Measurements from ENCODE around the gene S100A5. TPM values are rescaled to one million over a fixed set of nuclear protein-coding genes. Genes with fewer than 3 reads are reported as not detected.
A peak's percentile ranks its signal among the peaks of the same experiment; 100 is the strongest.

S100A5 gene
- total RNA-seq, 1 experiment from 2014 or later = not detected

- peaks cover 19% of the 10 kb centered on the region for H3K4me1 ChIP-seq (ENCODE audit: low read length)
- H3K27me3 ChIP-seq (ENCODE audit: low read length) = no peaks in the 10 kb centered on the region
- H4K20me1 ChIP-seq (ENCODE audit: insufficient read depth, low read depth, low read length) = no peaks in the 10 kb centered on the region
- no peaks in the 10 kb centered on the region for H3K9me2 ChIP-seq (replicated peaks; ENCODE audit: insufficient read depth, low read length)
- H3K79me2 ChIP-seq (ENCODE audit: low read length) = no peaks in the 10 kb centered on the region
- no peak for DNase-seq
- peak overlapping the region; percentile 75 for H3K9ac ChIP-seq (ENCODE audit: low read length)
- no peak overlapping the region for H3K27ac ChIP-seq (ENCODE audit: low read length)
- H3K36me3 ChIP-seq (ENCODE audit: insufficient read depth, low read length) = no peaks in the 10 kb centered on the region
- H2AFZ ChIP-seq (ENCODE audit: low read length) = no peak overlapping the region
- peak overlapping the region; percentile 46 for H3K4me2 ChIP-seq (ENCODE audit: low read depth, low read length, poor library complexity, severe bottlenecking)
- peak overlapping the region; percentile 73; the same call in 1 of the 2 replicates for H3K4me3 ChIP-seq (ENCODE audit: low read length)
- no peaks in the 10 kb centered on the region for H3K9me3 ChIP-seq (ENCODE audit: low read length)
Measured at GRCh38 chr1:153534925-153535241, 5.9 kb downstream of the S100A5 start.

GRCh38 chr1:153534226-153534924 lies 6.4 kb downstream of the S100A5 start:
- no peaks in the 10 kb centered on the region for H4K20me1 ChIP-seq (ENCODE audit: insufficient read depth, low read depth, low read length)
- H3K9me2 ChIP-seq (replicated peaks; ENCODE audit: insufficient read depth, low read length) = no peaks in the 10 kb centered on the region
- peak overlapping the region; percentile 46 for H3K4me2 ChIP-seq (ENCODE audit: low read depth, low read length, poor library complexity, severe bottlenecking)
- no peak for DNase-seq
- no peak overlapping the region for H2AFZ ChIP-seq (ENCODE audit: low read length)
- no peaks in the 10 kb centered on the region for H3K9me3 ChIP-seq (ENCODE audit: low read length)
- peak overlapping the region; percentile 73; the same call in 1 of the 2 replicates for H3K4me3 ChIP-seq (ENCODE audit: low read length)
- H3K27me3 ChIP-seq (ENCODE audit: low read length) = no peaks in the 10 kb centered on the region
- H3K79me2 ChIP-seq (ENCODE audit: low read length) = no peaks in the 10 kb centered on the region
- H3K4me1 ChIP-seq (ENCODE audit: low read length) = peaks cover 19% of the 10 kb centered on the region
- H3K27ac ChIP-seq (ENCODE audit: low read length) = no peak overlapping the region
- H3K36me3 ChIP-seq (ENCODE audit: insufficient read depth, low read length) = no peaks in the 10 kb centered on the region
- peak overlapping the region; percentile 75; the same call in 1 of the 2 replicates for H3K9ac ChIP-seq (ENCODE audit: low read length)

GRCh38 chr1:153533689-153534201 lies 7.0 kb downstream of the S100A5 start:
- Histone ChIP-seq H3K4me3 (ENCODE audit: low read length) (no peak overlapping the region), H3K27ac (ENCODE audit: low read length) (no peak overlapping the region), H3K9ac (ENCODE audit: low read length) (no peak overlapping the region), H3K9me2 (replicated peaks; ENCODE audit: insufficient read depth, low read length) (no peaks in the 10 kb centered on the region), H3K36me3 (ENCODE audit: insufficient read depth, low read length) (no peaks in the 10 kb centered on the region), H3K9me3 (ENCODE audit: low read length) (no peaks in the 10 kb centered on the region), H3K4me2 (ENCODE audit: low read depth, low read length, poor library complexity, severe bottlenecking) (no peak overlapping the region), H3K4me1 (ENCODE audit: low read length) (peaks cover 21% of the 10 kb centered on the region), H2AFZ (ENCODE audit: low read length) (no peak overlapping the region), H4K20me1 (ENCODE audit: insufficient read depth, low read depth, low read length) (no peaks in the 10 kb centered on the region), H3K27me3 (ENCODE audit: low read length) (no peaks in the 10 kb centered on the region), H3K79me2 (ENCODE audit: low read length) (no peaks in the 10 kb centered on the region)
- no peak for DNase-seq

- no peak overlapping the region for H3K4me2 ChIP-seq (ENCODE audit: low read depth, low read length, poor library complexity, severe bottlenecking)
- no peak overlapping the region for H3K4me3 ChIP-seq (ENCODE audit: low read length)
Measured at GRCh38 chr1:153532769-153533599, 7.8 kb downstream of the S100A5 start.

GRCh38 chr1:153532181-153532580 lies 8.6 kb downstream of the S100A5 start:
- H3K9ac ChIP-seq (ENCODE audit: low read length) = no peak overlapping the region
- H3K9me2 ChIP-seq (replicated peaks; ENCODE audit: insufficient read depth, low read length) = no peaks in the 10 kb centered on the region
- no peak for DNase-seq
- no peak overlapping the region for H3K27ac ChIP-seq (ENCODE audit: low read length)
- no peak overlapping the region for H3K4me3 ChIP-seq (ENCODE audit: low read length)
- H3K4me1 ChIP-seq (ENCODE audit: low read length) = peaks cover 19% of the 10 kb centered on the region
- H3K4me2 ChIP-seq (ENCODE audit: low read depth, low read length, poor library complexity, severe bottlenecking) = no peak overlapping the region
- H3K27me3 ChIP-seq (ENCODE audit: low read length) = no peaks in the 10 kb centered on the region
- H3K79me2 ChIP-seq (ENCODE audit: low read length) = no peaks in the 10 kb centered on the region
- H4K20me1 ChIP-seq (ENCODE audit: insufficient read depth, low read depth, low read length) = no peaks in the 10 kb centered on the region
- H3K36me3 ChIP-seq (ENCODE audit: insufficient read depth, low read length) = no peaks in the 10 kb centered on the region
- H2AFZ ChIP-seq (ENCODE audit: low read length) = no peak overlapping the region
- H3K9me3 ChIP-seq (ENCODE audit: low read length) = no peaks in the 10 kb centered on the region

More at GRCh38 chr1:153532769-153533599, 7.8 kb downstream of the S100A5 start:
- peaks cover 19% of the 10 kb centered on the region for H3K4me1 ChIP-seq (ENCODE audit: low read length)
- no peaks in the 10 kb centered on the region for H3K9me3 ChIP-seq (ENCODE audit: low read length)
- peak; percentile 88 for DNase-seq
- H3K79me2 ChIP-seq (ENCODE audit: low read length) = no peaks in the 10 kb centered on the region
- no peaks in the 10 kb centered on the region for H4K20me1 ChIP-seq (ENCODE audit: insufficient read depth, low read depth, low read length)
- no peak overlapping the region for H3K9ac ChIP-seq (ENCODE audit: low read length)
- no peaks in the 10 kb centered on the region for H3K9me2 ChIP-seq (replicated peaks; ENCODE audit: insufficient read depth, low read length)
- no peaks in the 10 kb centered on the region for H3K36me3 ChIP-seq (ENCODE audit: insufficient read depth, low read length)
- no peaks in the 10 kb centered on the region for H3K27me3 ChIP-seq (ENCODE audit: low read length)
- no peak overlapping the region for H3K27ac ChIP-seq (ENCODE audit: low read length)
- no peak overlapping the region for H2AFZ ChIP-seq (ENCODE audit: low read length)

- no peak overlapping the region for H3K9ac ChIP-seq (ENCODE audit: low read length)
- no peak overlapping the region for H3K27ac ChIP-seq (ENCODE audit: low read length)
- H3K27me3 ChIP-seq (ENCODE audit: low read length) = no peaks in the 10 kb centered on the region
- H3K79me2 ChIP-seq (ENCODE audit: low read length) = no peaks in the 10 kb centered on the region
- peaks cover 19% of the 10 kb centered on the region for H3K4me1 ChIP-seq (ENCODE audit: low read length)
- H4K20me1 ChIP-seq (ENCODE audit: insufficient read depth, low read depth, low read length) = no peaks in the 10 kb centered on the region
- H3K9me2 ChIP-seq (replicated peaks; ENCODE audit: insufficient read depth, low read length) = no peaks in the 10 kb centered on the region
- H3K4me3 ChIP-seq (ENCODE audit: low read length) = no peak overlapping the region
- H3K9me3 ChIP-seq (ENCODE audit: low read length) = no peaks in the 10 kb centered on the region
- H3K36me3 ChIP-seq (ENCODE audit: insufficient read depth, low read length) = no peaks in the 10 kb centered on the region
- DNase-seq = no peak
- H2AFZ ChIP-seq (ENCODE audit: low read length) = no peak overlapping the region
- no peak overlapping the region for H3K4me2 ChIP-seq (ENCODE audit: low read depth, low read length, poor library complexity, severe bottlenecking)
Measured at GRCh38 chr1:153531638-153532037, 9.1 kb downstream of the S100A5 start.

- Histone ChIP-seq H3K27me3 (ENCODE audit: low read length) (no peaks in the 10 kb centered on the region), H3K4me2 (ENCODE audit: low read depth, low read length, poor library complexity, severe bottlenecking) (no peak overlapping the region), H2AFZ (ENCODE audit: low read length) (no peak overlapping the region), H3K27ac (ENCODE audit: low read length) (no peak overlapping the region), H3K4me3 (ENCODE audit: low read length) (no peak overlapping the region), H3K9me3 (ENCODE audit: low read length) (no peaks in the 10 kb centered on the region), H3K9ac (ENCODE audit: low read length) (no peak overlapping the region), H3K9me2 (replicated peaks; ENCODE audit: insufficient read depth, low read length) (no peaks in the 10 kb centered on the region), H3K36me3 (ENCODE audit: insufficient read depth, low read length) (no peaks in the 10 kb centered on the region), H3K79me2 (ENCODE audit: low read length) (no peaks in the 10 kb centered on the region), H3K4me1 (ENCODE audit: low read length) (peaks cover 6% of the 10 kb centered on the region), H4K20me1 (ENCODE audit: insufficient read depth, low read depth, low read length) (no peaks in the 10 kb centered on the region)
- DNase-seq = no peak
Measured at GRCh38 chr1:153527683-153528040, 13.1 kb downstream of the S100A5 start.

- no peaks in the 10 kb centered on the region for H4K20me1 ChIP-seq (ENCODE audit: insufficient read depth, low read depth, low read length)
- H3K4me3 ChIP-seq (ENCODE audit: low read length) = no peak overlapping the region
- H3K9me2 ChIP-seq (replicated peaks; ENCODE audit: insufficient read depth, low read length) = no peaks in the 10 kb centered on the region
- H3K79me2 ChIP-seq (ENCODE audit: low read length) = no peaks in the 10 kb centered on the region
- no peak overlapping the region for H3K9ac ChIP-seq (ENCODE audit: low read length)
- H3K9me3 ChIP-seq (ENCODE audit: low read length) = no peaks in the 10 kb centered on the region
- H3K4me2 ChIP-seq (ENCODE audit: low read depth, low read length, poor library complexity, severe bottlenecking) = no peak overlapping the region
- DNase-seq = no peak
- no peaks in the 10 kb centered on the region for H3K27me3 ChIP-seq (ENCODE audit: low read length)
- H3K36me3 ChIP-seq (ENCODE audit: insufficient read depth, low read length) = no peaks in the 10 kb centered on the region
- no peak overlapping the region for H3K27ac ChIP-seq (ENCODE audit: low read length)
- no peak overlapping the region for H2AFZ ChIP-seq (ENCODE audit: low read length)
- peaks cover 6% of the 10 kb centered on the region for H3K4me1 ChIP-seq (ENCODE audit: low read length)
Measured at GRCh38 chr1:153527023-153527682, 13.6 kb downstream of the S100A5 start.

Data from Karpas-422 (cell line).